ENCODE results near the gene RASSF5.

DNA sequence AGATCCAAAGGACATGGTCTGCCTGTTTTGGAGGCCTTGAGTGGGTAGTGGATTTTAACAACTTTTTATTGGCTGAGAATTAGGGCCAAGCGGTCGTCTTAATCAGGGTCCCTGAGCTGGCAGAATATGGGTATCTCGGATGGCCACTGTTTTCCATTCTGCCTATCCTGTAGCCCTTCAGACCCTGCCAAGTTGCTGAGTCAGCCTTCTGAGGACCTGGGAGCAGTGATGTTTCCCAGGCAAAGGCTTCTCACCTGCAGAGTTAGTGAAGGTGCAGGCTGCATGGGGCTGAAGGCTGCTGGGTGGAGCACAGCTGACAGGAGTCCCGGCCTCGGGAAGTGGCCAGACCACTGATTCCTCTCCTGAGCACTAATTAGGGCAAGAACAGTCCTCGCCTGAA, 11.4 kb downstream of the RASSF5 start:
- TF ChIP-seq, protein P1, sequence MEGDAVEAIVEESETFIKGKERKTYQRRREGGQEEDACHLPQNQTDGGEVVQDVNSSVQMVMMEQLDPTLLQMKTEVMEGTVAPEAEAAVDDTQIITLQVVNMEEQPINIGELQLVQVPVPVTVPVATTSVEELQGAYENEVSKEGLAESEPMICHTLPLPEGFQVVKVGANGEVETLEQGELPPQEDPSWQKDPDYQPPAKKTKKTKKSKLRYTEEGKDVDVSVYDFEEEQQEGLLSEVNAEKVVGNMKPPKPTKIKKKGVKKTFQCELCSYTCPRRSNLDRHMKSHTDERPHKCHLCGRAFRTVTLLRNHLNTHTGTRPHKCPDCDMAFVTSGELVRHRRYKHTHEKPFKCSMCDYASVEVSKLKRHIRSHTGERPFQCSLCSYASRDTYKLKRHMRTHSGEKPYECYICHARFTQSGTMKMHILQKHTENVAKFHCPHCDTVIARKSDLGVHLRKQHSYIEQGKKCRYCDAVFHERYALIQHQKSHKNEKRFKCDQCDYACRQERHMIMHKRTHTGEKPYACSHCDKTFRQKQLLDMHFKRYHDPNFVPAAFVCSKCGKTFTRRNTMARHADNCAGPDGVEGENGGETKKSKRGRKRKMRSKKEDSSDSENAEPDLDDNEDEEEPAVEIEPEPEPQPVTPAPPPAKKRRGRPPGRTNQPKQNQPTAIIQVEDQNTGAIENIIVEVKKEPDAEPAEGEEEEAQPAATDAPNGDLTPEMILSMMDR (conservative IDR thresholded peaks at IDR 0.05): no peak
- TF ChIP-seq EZH2 (IDR thresholded peaks at IDR 0.05; ENCODE audit: low read depth): no peak

All from PC-9 (cell line).